Caco-2 (cell line): ENCODE data around the gene FOS. TPM values are rescaled to one million over a fixed set of nuclear protein-coding genes. Genes with fewer than 3 reads are reported as not detected.
"Not testable (repeated sequence)": the region's sequence is repeated elsewhere in the genome, so short reads cannot be mapped to it uniquely, and the experiment has no call there.

Experiments
- BruUV-seq: library from RNA; stranded (reverse); fragments of 400-500 nt; replicated peaks from 2 replicates; lab custom pipeline; 2021; lab: Mats Ljungman, UMichigan
- CTCF ChIA-PET: fragments of 300-600 bp; sonication (Branson Sonifier 250); formaldehyde crosslinking; loops from one replicate; lab custom pipeline; 2022; ENCODE audit warnings: antibody characterized with exemption; lab: Charles Lee
- POLR2A ChIA-PET: fragments of 300-600 bp; sonication (Branson Sonifier 250); formaldehyde crosslinking; loops from one replicate; lab custom pipeline; 2022; ENCODE audit warnings: antibody characterized with exemption; lab: Charles Lee
- DNase-seq, 2 experiments: peaks; one replicate each; pipeline versions ENCODE4 v3.0.0 to v3.0.0-alpha.2; 2020 to 2022
- H3K27me3 ChIP-seq: replicated peaks from 2 replicates; pipeline ENCODE4 v1.6.0; 2011; ENCODE audit warnings: low read length; ENCODE audit not compliant: control insufficient read depth, insufficient read depth
- H3K36me3 ChIP-seq: 2 replicates; pipeline ENCODE4 v1.5.1; 2011; ENCODE audit warnings: low read length; ENCODE audit not compliant: control insufficient read depth, insufficient read depth
- H3K4me1 ChIP-seq: fragments of 250-450 bp; sonication (Bioruptor Pico); 2 replicates; pipeline ENCODE4 v1.5.1; 2020; ENCODE audit warnings: mild to moderate bottlenecking
- H3K4me3 ChIP-seq: 2 replicates; pipeline ENCODE4 v1.5.1; 2011; ENCODE audit warnings: low read depth, mild to moderate bottlenecking, control low read depth, low read length
- H3K9me3 ChIP-seq: fragments of 250-450 bp; sonication (Bioruptor Pico); 2 replicates; pipeline ENCODE4 v1.5.1; 2020; ENCODE audit warnings: mild to moderate bottlenecking, moderate library complexity
- H3K27ac Mint-ChIP-seq: one replicate; pipeline ENCODE4 v1.8.0; 2022; ENCODE audit warnings: mixed read lengths; ENCODE audit not compliant: unreplicated experiment
- H3K27me3 Mint-ChIP-seq: one replicate; pipeline ENCODE4 v1.8.0; 2022; ENCODE audit warnings: mixed read lengths; ENCODE audit not compliant: insufficient read depth, unreplicated experiment
- H3K36me3 Mint-ChIP-seq: one replicate; pipeline ENCODE4 v1.8.0; 2022; ENCODE audit warnings: mild to moderate bottlenecking, mixed read lengths; ENCODE audit not compliant: insufficient read depth, unreplicated experiment
- H3K4me1 Mint-ChIP-seq: one replicate; pipeline ENCODE4 v1.8.0; 2022; ENCODE audit warnings: low read depth, mixed read lengths; ENCODE audit not compliant: unreplicated experiment
- H3K4me3 Mint-ChIP-seq: one replicate; pipeline ENCODE4 v1.8.0; 2022; ENCODE audit warnings: mild to moderate bottlenecking, moderate library complexity, mixed read lengths; ENCODE audit not compliant: unreplicated experiment
- H3K9me3 Mint-ChIP-seq: one replicate; pipeline ENCODE4 v1.8.0; 2022; ENCODE audit warnings: mixed read lengths; ENCODE audit not compliant: unreplicated experiment
- CTCF ChIP-seq, 2 experiments: fragments of 200-600 bp in 1 of 2; IDR thresholded peaks; 1 replicate in 1 of 2; 2 replicates in 1 of 2; pipeline versions ENCODE4 v1.5.1 to v1.8.0; 2011 to 2022; ENCODE audit warnings: antibody characterized with exemption in 1 of 2, control low read depth in 1 of 2, inconsistent platforms in 1 of 2, low read depth in 1 of 2, low read length in 1 of 2, mild to moderate bottlenecking in 1 of 2, moderate library complexity in 1 of 2; ENCODE audit not compliant: insufficient read depth in 1 of 2, severe bottlenecking in 1 of 2, unreplicated experiment in 1 of 2
- intact Hi-C: fragments of 100-400 bp; cut with micrococcal nuclease; formaldehyde crosslinking; loops from one replicate; pipeline ENCODE4 v1.10.0; 2022; ENCODE audit not compliant: unreplicated experiment
- total RNA-seq: library from RNA; stranded (reverse); gene quantifications from 2 replicates; pipeline ENCODE4 v1.2.3, GENCODE V29; 2022

The FOS gene
- total RNA-seq, 1 experiment from 2014 or later, result 73.7 TPM

GRCh38 chr14:75299576-75299975, 20.9 kb downstream of the FOS start:
- no peaks in the 10 kb centered on the region for H3K27me3 Mint-ChIP-seq
- no peak for TF ChIP-seq CTCF (IDR thresholded peaks at IDR 0.05; ENCODE audit: insufficient read depth in 1 of 2, low read depth in 1 of 2, low read length in 1 of 2, severe bottlenecking in 1 of 2, unreplicated experiment in 1 of 2)
- H3K27ac Mint-ChIP-seq, result no peak overlapping the region

GRCh38 chr14:75301666-75302325, 23.2 kb downstream of the FOS start:
- Histone ChIP-seq H3K9me3 (no peaks in the 10 kb centered on the region), H3K4me1 (peaks cover 33% of the 10 kb centered on the region), H3K36me3 (no peaks in the 10 kb centered on the region), H3K27me3 (no peaks in the 10 kb centered on the region), H3K4me3 (no peak overlapping the region)
- no peak for TF ChIP-seq CTCF (IDR thresholded peaks at IDR 0.05; ENCODE audit: insufficient read depth in 1 of 2, low read depth in 1 of 2, low read length in 1 of 2, severe bottlenecking in 1 of 2, unreplicated experiment in 1 of 2)
- intact Hi-C loops, result loop anchor here (2.0 kb wide), 1 partner anchor 387 kb away; no protein-coding TSS in a partner anchor
- H3K27ac Mint-ChIP-seq, result peak overlapping the region; percentile 93
- peaks cover 5% of the 10 kb centered on the region for H3K36me3 Mint-ChIP-seq
- DNase-seq, result peak; percentile 65 to 89
- POLR2A ChIA-PET, result interaction anchor here (1.1 to 1.3 kb wide), 2 partner anchors 19 to 175 kb away, joined by 6 to 7 read pairs; partner anchors contain the start of gene NEK9
- no peaks in the 10 kb centered on the region for H3K9me3 Mint-ChIP-seq
- H3K27me3 Mint-ChIP-seq, result no peaks in the 10 kb centered on the region
- no TSS peak for BruUV-seq
- CTCF ChIA-PET, result interaction anchor here (0.5 to 1.2 kb wide), 5 partner anchors 19 to 356 kb away, joined by 3 to 5 read pairs (median 4); no protein-coding TSS in a partner anchor
- H3K4me3 Mint-ChIP-seq, result peak overlapping the region; percentile 59
- peaks cover 16% of the 10 kb centered on the region for H3K4me1 Mint-ChIP-seq

More at GRCh38 chr14:75299576-75299975, 20.9 kb downstream of the FOS start:
- Mint-ChIP-seq H3K4me1 (peaks cover 23% of the 10 kb centered on the region), H3K9me3 (no peaks in the 10 kb centered on the region), H3K4me3 (no peak overlapping the region), H3K36me3 (peaks cover 14% of the 10 kb centered on the region)
- no peaks in the 10 kb centered on the region for H3K9me3 ChIP-seq
- ChIA-PET POLR2A (interaction anchor here (0.6 to 1.3 kb wide), 2 partner anchors 16 to 146 kb away, joined by 3 to 4 read pairs; no protein-coding TSS in a partner anchor), CTCF (no interaction called here)
- no peaks in the 10 kb centered on the region for H3K36me3 ChIP-seq
- no TSS peak for BruUV-seq
- no peak for DNase-seq
- intact Hi-C loops, result loop anchor here (10.0 kb wide), 1 partner anchor 65 kb away; no protein-coding TSS in a partner anchor
- peaks cover 39% of the 10 kb centered on the region for H3K4me1 ChIP-seq
- H3K27me3 ChIP-seq, result no peaks in the 10 kb centered on the region
- no peak overlapping the region for H3K4me3 ChIP-seq

GRCh38 chr14:75303381-75303789, 24.8 kb downstream of the FOS start:
- DNase-seq, result peak; percentile 62 to 71
- Mint-ChIP-seq H3K27ac (peak overlapping the region; percentile 59), H3K4me1 (peaks cover 24% of the 10 kb centered on the region), H3K4me3 (no peak overlapping the region), H3K27me3 (no peaks in the 10 kb centered on the region), H3K36me3 (peaks cover 10% of the 10 kb centered on the region), H3K9me3 (no peaks in the 10 kb centered on the region)
- intact Hi-C loops, result loop anchor here (1.0 to 2.0 kb wide), 2 partner anchors 171 to 389 kb away; no protein-coding TSS in a partner anchor
- Histone ChIP-seq H3K27me3 (no peaks in the 10 kb centered on the region), H3K9me3 (no peaks in the 10 kb centered on the region), H3K4me3 (no peak overlapping the region), H3K4me1 (peaks cover 33% of the 10 kb centered on the region), H3K36me3 (no peaks in the 10 kb centered on the region; the same call in 1 of the 2 replicates)
- POLR2A ChIA-PET, result no interaction called here
- BruUV-seq, result no TSS peak
- CTCF ChIA-PET, result interaction anchor here (0.7 kb wide), 1 partner anchor 125 kb away, joined by 3 read pairs; no protein-coding TSS in a partner anchor
- peak; percentile 78 to 84 for TF ChIP-seq CTCF (IDR thresholded peaks at IDR 0.05; ENCODE audit: insufficient read depth in 1 of 2, low read depth in 1 of 2, low read length in 1 of 2, severe bottlenecking in 1 of 2, unreplicated experiment in 1 of 2)

DNA sequence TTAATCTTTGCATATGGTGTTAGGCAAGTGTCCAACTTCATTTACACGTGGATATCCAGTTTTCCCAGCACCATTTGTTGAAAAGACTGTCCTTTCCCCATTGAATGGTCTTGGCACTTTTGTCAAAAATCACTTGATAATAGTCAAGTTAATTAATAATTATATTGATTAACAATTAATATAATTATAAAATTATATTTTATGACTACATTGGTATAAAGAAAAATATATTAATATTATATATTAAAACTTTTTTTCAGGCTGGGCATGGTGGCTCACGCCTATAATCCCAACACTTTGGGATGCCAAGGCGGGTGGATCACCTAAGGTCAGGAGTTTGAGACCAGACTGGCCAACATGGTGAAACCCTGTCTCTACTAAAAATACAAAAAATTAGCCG, 27.8 kb downstream of the FOS start:
- H3K4me3 Mint-ChIP-seq, H3K36me3 ChIP-seq, H3K9me3 ChIP-seq, intact Hi-C loops, H3K27ac Mint-ChIP-seq, H3K36me3 Mint-ChIP-seq, H3K9me3 Mint-ChIP-seq, BruUV-seq, DNase-seq, H3K27me3 ChIP-seq, H3K4me3 ChIP-seq, POLR2A ChIA-PET, H3K27me3 Mint-ChIP-seq: not testable (repeated sequence)
- H3K4me1 ChIP-seq, result peaks cover 12% of the 10 kb centered on the region
- CTCF ChIA-PET, result interaction anchor here (0.6 to 2.2 kb wide), 3 partner anchors 147 to 408 kb away, joined by 3 to 5 read pairs (median 3); no protein-coding TSS in a partner anchor
- peaks cover 15% of the 10 kb centered on the region for H3K4me1 Mint-ChIP-seq
